HG03135 (cell line): Measurements from ENCODE around the gene KMT5B.
"Not testable (repeated sequence)": the region's sequence is repeated elsewhere in the genome, so short reads cannot be mapped to it uniquely, and the experiment has no call there.

Source experiments
- ATAC-seq: cut with Tn5 transposase; IDR thresholded peaks from one replicate; pipeline ENCODE4 v1.9.1; 2021; ENCODE audit warnings: mild to moderate bottlenecking, moderate library complexity; ENCODE audit not compliant: unreplicated experiment

KMT5B gene

DNA sequence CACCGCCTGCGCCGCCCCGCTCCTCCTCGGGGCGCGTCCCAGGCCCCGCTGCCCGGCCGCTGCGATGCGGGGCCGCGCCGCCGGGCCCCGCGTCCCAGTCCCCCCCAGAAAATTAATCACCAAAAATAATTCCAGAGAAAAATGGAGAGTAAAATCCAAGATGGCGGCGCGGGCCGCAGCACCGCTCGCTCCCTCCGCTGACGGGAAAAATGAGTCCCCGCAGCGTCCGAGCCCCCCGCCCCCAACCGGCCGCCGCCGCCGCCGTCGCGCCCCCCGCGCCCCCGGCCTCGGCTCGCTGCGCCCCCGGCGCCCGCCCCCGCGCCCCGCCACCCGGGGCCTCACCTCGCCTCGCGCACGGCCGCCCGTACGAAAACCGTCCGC lies at the start of gene KMT5B:
Gene KMT5B, minus strand, starts transcription at position 162 of the 381 bp plus-strand sequence. CDS start 23,220 bp downstream, outside the sequence.
- ATAC-seq: no peak

DNA sequence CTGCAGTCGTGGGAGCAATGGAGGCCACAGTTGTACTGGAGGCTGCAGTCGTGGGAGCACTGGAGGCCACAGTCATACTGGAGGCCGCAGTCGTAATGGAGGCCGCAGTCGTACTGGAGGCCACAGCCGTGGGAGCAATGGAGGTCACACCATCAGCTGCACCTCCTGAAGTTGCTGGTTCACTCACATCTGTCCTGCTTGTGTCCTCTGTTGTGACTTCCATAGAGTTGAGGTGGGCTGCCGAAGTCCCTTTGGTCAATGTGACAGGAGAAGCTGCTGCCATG lies 49.4 kb upstream of the KMT5B start:
- ATAC-seq: no peak

DNA sequence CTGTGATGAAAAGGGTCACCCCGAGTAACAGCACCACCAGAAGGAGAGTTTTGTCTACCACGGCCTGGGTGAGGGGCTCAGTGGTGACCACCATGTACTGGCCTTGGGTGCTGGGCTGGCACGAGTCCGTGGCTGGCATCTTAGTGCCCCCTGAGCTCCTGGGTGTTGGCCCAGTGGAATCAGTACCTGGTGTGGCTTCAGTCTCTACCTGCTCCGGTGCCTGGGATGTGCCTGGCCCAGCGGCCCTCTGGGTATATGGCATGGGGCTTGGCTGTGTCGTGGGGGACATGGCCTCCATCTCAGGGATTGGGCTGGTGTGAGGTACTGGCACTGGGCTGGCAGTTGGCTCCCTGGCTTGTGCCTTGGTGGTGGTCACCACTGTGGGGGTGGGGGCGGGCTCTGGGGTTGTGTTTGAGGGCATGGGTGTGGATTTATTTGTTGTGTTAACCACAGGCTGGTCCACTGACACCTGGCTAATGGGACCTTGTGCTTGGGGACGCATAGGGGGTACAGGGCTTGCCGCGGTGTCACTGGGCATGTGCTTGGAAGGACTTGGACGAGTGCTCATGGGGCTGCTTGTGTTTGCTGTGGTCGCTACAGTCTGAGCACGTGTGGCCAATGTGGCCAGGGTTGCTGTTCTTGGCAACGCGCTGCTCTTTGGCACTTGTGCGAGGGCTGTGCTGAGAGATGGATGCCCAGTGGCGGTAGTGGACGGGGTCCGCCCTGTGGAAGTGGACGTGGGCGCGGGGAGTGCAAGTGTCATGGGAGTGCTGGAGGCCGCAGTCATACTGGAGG lies 48.9 kb upstream of the KMT5B start:
- no peak for ATAC-seq

DNA sequence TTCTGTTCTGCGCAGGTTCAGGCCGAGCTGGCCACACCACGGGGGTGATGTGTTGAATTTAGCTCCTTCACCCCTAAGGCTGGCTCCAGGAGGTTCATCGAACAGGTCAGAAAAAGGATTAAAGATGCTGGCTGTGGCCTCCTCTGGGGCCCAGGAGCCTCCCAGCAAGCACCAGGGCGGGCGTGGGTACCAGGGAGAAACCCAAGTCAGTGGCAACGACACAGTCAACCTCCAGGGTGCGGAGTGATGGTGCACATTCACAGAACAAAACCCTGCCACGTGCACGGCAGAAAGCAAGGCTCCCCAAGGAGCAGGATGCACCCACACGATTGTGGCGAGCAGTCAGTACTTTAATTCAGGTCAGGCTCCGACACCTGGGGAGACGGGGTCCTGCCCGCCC lies 47.9 kb upstream of the KMT5B start:
- no peak for ATAC-seq

DNA sequence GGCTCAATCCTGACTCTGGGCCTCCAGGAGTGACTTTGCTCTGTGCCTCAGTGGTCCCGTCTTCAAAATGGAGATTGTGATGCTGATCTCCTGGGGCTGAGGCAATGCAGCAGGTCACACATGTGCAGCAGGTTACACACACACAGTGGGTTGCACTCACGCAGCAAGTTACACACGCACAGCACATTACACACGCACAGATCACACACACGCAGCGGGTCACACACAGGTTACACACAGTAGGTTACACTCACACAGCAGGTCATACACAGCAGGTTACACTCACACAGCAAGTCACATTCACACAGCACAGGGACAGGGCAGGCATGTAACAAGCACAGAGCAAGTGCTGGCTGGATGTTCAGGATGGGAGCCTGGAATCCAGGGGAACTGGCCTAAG lies 47.4 kb upstream of the KMT5B start:
- no peak for ATAC-seq

DNA sequence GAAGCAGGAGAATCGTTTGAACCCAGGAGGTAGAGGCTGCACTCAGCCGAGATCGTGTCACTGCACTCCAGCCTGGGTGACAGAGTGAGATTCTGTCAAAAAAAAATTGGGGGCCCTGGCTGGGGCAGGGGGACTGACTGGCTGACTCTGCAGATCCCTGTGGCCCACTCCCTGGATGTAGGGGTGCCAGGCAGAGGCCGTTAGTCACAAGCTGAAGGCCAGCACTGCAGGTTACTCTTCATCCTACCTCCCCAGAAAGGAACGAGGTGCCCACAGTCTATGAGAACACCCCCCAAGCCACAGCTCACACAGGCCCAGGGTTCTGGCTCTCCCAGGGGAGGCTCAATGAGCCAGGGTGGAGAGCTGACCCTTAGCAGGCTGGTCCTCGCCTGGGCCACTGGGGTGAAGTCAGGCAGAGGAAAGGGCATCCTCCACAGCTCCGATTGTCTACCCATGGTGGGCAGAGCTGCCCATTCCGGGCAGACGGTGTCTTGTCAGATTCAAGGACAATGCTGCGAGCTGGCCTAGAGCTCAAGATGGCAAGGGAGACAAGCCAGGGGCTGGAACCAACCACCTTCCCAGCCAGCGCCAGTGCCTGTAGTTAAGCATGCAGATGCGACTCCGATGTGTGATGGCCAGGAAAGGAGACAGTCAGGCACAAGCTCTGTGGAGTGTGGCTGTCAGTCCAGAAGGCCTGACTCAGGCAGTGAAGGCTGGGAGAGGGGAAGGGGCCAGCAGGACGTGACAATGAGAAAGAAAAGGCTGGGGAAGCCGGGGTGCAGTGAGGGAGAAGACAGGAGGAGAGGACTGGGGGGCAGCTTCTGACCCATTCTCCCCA lies 46.2 kb upstream of the KMT5B start:
- no peak for ATAC-seq

DNA sequence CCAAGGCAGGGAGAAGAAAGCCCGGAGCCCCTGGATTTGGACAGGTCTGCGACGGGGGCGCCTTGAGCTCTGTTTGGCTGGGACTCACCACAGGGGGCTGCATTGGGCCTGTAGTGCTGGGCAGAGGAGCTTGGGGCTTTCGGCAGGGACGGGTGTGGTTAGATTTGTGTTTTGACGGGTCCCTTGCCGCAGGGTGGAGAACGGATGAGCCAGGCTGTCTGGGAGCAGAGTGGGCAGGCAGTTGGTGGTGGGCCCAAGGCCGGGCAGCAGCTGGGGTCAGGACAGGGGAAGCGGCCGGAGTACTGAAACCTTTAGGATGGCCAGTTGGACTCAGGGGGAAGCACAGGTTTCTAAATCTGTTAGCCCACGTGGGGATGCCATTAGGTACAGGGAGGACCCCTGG lies 45.3 kb upstream of the KMT5B start:
- ATAC-seq: no peak

DNA sequence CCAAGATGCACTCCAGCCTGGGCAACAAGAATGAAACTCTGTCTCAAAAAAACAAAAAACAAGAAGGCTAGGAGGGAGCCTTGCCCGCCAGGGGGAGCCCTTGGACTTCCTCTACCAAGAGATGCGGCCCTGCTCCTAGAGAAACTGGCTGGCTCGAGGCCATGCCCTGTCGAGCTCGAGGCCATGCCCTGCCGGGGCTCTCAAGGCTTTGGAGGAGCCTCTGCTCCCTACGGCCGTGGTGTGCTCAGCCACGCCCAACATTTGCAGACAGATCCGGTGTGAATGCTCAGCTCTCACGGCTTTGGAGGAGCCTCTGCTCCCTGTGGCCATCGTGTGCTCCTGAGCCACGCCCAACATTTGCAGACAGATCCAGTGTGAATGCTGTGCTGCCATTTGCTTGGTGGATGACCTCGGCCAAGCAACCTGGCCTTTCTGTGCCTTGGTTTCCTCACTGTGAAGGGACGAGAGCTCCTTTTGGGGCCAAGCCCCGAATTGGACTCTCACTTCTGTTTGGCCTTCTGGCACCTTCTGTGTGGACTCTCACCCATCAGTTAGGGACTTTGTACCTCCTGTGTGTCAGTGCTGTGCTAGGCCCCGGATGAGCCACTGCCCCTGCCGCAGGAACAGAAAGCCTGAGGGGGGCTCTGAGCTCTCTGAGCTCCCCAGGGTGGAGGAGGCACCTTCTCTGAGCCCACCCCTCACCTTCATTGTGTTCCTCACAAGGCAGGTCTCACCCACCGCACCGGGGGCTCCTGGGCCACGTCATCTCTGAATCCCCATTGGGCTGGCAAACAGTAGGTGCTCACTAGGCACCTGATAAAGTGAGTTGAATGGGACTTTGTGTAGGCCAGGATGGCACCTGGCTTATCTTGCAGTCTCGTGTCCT lies 44.6 kb upstream of the KMT5B start:
- ATAC-seq: no peak

DNA sequence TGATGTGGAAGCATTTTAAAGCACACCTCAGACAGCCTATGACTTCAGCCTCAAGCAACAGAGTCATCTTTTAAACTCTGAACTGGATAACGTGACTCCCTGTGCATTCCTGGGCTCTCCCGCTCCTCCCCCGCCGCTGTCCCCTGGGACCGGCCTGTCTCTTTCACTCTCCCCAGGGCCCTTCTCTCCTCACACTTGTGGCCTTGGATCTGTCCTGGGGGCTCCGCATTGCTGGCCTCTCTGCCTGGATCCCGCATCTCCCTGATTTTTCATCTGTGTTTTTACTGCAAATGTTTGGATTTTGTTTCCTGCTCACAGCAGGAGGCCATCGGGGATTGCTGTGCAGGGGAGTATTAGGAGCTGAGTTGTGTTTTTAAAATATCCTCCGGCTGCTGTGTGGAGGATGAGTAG lies 43.2 kb upstream of the KMT5B start:
- ATAC-seq: no peak

DNA sequence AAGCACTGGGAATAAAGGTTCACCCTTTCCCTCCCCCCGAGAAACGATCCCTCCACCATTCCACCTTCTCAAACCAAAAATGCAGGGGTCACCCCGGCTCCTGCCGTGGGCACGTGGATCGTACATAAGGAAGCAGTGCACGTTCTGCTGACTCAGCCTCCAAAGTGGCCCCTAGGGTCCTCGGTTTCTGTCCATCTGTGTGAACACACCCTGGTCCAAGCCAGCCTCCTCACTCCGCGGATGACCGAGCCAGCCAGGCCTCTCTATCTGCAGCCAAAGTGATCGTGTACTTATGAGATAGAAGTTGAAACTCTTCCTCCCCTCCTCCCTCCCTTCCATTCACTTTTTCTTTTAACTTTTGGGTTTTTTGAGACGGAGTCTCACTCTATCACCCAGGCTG lies 42.4 kb upstream of the KMT5B start:
- ATAC-seq: no peak

DNA sequence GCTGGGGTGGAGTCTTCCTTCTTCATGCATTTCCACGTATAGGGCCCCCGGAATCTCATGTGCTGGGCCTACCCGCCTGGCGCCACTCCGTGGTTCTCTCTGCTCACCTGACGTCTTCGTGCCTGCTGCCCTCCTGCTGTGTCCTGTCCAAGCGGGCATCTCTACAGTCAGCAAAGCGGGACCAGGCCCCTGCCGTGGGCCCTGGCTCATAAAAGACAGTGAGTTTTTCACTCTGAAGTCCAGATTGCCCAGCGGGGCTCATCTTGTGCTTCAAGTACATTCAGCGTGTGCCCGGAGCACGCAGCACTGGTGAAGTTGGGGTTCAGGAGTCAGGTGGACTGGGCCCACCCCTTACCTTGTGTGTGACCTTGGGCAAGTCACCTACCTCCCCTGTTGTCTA lies 41.3 kb upstream of the KMT5B start:
- no peak for ATAC-seq

DNA sequence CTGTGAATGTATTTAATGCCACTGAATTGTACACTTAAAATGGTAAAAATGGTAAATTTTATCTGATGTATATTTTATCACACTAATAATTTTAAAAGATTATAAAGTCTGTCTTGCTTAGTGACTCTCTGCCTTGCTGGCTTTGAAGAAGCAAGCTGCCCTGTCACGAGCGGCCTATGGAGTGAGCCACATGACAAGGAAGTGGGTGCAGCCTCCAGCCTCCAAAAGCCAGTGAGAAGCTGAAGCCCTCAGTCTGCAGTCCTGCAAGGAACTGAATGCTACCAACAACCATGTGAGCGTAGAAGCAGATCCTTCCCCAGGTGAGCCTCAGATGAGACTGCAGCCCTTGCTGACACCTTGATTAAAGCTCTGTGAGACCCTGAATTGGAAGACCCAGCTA lies 38.7 kb upstream of the KMT5B start:
- no peak for ATAC-seq

DNA sequence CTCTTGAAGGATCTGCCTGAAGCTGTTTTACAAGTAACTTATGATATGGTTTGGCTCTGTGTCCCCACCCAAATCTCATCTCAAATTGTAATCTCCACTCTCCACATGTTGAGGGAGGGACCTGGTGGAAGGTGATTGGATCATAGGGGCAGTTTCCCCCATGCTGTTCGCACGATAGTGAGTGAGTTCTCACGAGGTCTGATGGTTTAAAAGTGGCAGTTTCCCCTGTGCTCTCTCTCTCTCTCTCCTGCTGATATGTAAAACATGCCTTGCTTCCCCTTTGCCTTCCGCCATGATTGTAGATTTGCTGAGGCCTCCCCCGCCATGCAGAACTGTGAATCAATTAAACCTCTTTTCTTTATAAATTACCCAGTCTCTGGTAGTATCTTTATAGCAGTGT lies 31.8 kb upstream of the KMT5B start:
- not testable (repeated sequence) for ATAC-seq

DNA sequence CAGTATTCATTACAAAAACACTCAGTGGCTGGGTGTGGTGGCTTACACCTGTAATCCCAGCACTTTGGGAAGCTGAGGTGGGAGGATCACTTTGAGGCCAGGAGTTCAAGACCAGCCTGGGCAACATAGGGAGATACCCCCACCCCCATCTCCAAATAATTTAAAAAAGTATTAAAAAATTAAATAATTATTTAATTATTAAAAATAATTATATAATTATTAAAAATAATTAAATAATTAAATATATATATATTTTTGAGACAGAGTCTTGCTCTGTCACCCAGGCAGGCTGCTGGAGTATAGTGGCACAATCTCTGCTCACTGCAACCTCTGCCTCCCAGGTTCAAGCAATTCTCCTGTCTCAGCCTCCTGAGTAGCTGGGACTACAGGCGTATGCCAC lies 30.8 kb upstream of the KMT5B start:
- not testable (repeated sequence) for ATAC-seq

DNA sequence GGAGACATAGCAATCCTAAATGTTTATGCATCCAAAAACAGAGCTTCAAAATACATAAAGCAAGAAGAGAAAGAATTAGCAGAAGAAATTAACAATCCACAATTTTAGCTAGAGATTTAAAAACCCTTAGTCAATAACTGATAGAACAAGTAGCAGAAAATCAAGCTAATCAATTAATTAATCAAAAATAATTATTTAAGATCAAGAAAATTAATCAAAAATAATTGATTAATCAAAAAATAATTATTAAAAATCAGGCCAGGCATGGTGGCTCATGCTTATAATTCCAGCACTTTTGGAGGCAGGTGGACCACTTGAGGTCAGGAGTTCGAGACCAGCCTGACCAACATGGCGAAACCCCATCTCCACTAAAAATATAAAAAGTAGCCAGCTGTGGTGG lies 29.5 kb upstream of the KMT5B start:
- ATAC-seq: no peak

DNA sequence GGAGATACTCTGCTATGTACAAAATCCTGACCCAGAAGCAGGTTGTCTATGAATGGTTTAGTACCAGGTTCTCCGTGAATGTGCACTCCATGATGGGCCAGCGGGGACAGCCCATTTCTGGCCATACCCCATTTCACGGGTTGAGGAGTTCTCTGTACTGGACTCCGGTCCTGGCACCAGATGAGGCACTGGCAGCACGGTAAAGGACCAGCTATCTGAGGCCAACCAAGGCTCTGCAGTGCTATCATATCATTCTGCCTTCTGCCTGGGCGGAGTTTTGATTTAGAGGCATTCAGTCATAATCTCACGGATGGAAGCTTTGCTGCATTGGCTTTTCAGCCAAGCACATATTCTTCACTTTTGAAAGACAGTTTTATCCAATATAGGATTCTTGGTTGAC lies 18.5 kb upstream of the KMT5B start:
- no peak for ATAC-seq

DNA sequence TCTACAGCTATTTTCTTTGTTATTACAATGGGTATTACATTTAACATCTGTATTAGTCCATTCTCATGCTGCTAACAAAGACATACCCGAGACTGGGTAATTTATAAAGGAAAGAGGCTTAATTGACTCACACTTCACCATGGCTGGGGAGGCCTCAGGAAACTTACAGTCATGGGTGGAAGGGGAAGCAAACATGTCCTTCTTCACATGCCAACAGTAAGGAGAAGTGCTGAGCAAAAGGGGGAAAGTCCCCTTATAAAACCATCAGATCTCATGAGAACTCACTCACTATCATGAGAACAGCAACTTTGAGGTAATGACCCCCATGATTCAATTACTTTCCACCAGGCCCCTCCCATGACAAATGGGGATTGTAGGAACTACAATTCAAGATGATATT lies 16.5 kb upstream of the KMT5B start:
- ATAC-seq: no peak

DNA sequence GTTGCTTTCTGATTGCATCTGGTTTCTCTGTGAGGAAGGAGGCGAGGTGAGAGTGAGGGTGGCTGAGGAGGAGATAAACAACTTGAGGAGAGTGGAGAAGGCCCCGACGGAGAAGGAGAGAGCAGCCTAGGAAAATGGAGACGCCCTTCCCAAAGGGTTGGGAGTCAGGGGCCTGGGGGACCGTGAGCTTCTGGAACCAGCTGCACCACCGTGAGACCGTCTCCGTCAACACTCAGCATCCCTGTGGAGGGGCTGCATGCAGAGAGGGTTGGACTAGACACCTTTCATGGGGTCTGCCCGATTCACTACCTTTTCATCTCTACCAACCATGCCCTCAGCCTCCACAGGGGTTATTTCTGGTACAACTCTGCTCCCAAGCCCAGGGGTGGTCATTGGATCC lies 13.3 kb upstream of the KMT5B start:
- no peak for ATAC-seq

DNA sequence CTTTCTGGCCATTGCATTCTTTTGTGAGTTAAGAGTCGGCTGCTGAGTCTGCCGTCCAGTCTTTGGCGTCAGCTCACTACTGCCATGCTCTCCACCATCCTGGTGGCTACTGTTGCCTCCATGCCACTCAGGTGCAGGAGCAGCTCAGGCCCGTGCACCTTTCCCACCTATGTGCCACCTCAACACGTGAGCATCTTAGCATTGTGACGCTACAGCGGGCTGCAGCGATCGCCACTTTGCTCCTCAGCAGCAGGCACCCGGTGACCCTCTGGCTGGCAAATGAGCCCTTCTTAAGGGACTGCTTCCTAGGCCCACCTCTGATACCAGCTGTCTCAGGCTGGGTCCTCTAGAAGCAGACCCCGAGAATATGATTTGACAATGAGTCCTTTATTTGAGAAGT lies 11.5 kb upstream of the KMT5B start:
- ATAC-seq: no peak

DNA sequence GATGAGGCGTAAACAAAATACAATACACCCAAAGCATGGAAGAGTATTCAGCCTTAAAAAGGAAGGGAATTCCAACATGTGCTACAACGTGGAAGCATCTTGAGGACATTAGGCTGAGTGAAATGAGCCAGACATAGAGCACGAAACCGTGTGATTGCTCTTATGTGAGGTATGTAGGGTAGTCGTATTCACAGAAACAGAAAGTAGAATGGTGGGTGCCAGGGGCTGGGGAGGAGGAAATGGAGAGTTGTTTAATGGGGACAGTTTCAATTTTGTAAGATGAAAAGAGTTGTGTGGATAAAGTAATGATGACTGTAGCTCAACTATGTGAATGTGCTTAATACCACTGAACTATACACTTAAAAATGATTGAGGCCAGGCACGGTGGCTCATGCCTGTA lies 10.2 kb upstream of the KMT5B start:
- ATAC-seq: no peak

DNA sequence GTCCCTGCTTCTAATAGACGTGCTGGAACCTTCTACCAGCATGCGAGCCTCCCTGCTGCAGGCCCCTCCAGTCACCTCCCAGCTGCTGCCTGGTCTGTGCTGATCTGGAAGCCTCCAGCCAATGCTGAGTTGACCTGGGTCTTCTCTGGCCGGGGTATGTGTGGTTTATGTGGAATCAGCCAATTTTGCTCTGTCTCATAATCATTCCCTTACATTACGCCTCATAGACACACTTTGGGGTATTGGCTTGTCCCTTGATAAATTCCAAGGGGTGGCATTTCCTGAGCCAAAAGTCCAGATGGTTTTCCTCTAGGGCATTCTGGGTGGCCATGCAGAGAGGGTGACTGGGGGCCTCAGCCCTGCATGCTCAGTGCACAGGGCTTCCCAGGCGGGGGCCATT lies 8.3 kb upstream of the KMT5B start:
- ATAC-seq: no peak
